ENCODE results near the gene COG5. TPM values are rescaled to one million over a fixed set of nuclear protein-coding genes. Genes with fewer than 3 reads are reported as not detected.

Gene COG5
- total and polyA plus RNA-seq, 9 of the 15 experiments (the other 6 are each of a cell fraction or from before 2014, with no cell fraction given) = 15.3 to 75.1 (median 56.4) TPM

DNA sequence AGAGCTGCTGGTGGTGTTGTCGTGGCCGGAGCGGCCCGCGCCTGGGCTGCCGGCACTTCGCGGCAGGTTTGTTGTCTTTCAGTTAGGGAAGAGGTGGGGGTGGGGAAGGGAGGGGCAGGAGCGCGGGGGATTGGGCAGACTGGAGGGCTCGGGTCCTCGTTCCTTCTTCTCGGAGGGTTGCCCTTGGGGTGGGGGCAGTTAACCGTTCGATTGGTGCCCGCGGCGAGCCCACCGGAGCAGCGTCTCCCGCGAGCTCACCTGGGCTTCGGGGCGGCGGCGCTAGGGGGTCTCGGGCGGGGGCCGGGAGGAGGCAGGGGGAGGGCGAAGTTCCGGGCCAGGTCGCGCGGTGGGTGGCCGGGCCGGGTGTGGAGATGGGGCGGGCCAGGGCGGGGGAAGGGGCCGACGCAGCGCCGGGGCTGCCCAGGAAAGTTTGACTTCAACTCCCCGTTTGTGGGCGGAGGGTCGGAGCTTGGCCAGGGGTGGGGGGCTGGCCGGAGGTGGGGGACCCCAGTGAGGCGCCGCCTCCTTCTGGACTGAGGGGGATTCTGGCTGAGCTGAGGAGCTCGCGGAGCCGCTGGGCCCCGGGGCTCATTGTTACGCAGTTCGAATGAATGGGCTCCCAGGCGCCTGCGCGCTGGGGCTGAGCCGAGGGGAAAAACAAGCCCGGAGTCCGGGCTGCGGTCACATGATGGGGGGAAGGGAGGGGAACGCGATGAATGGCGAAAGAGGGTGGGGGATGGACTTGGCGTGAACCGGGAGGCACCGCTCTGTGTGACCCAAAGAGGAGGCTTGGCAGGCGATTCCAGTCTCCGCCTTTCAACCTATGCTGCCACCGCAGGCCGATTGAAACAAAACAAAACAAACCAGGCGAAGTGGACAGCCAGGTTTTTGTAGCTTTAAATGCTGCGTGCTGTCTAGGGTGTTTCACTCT, 394.3 kb downstream of the COG5 start (continued):
- TF ChIP-seq, protein P1, sequence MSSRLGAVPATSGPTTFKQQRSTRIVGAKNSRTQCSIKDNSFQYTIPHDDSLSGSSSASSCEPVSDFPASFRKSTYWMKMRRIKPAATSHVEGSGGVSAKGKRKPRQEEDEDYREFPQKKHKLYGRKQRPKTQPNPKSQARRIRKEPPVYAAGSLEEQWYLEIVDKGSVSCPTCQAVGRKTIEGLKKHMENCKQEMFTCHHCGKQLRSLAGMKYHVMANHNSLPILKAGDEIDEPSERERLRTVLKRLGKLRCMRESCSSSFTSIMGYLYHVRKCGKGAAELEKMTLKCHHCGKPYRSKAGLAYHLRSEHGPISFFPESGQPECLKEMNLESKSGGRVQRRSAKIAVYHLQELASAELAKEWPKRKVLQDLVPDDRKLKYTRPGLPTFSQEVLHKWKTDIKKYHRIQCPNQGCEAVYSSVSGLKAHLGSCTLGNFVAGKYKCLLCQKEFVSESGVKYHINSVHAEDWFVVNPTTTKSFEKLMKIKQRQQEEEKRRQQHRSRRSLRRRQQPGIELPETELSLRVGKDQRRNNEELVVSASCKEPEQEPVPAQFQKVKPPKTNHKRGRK (tag; IDR thresholded peaks at IDR 0.05) = no peak
- TF ChIP-seq, protein P2, sequence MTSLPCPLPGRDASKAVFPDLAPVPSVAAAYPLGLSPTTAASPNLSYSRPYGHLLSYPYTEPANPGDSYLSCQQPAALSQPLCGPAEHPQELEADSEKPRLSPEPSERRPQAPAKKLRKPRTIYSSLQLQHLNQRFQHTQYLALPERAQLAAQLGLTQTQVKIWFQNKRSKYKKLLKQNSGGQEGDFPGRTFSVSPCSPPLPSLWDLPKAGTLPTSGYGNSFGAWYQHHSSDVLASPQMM (CRISPR knock-in tag; IDR thresholded peaks at IDR 0.05) = no peak
- TF ChIP-seq, protein P3, sequence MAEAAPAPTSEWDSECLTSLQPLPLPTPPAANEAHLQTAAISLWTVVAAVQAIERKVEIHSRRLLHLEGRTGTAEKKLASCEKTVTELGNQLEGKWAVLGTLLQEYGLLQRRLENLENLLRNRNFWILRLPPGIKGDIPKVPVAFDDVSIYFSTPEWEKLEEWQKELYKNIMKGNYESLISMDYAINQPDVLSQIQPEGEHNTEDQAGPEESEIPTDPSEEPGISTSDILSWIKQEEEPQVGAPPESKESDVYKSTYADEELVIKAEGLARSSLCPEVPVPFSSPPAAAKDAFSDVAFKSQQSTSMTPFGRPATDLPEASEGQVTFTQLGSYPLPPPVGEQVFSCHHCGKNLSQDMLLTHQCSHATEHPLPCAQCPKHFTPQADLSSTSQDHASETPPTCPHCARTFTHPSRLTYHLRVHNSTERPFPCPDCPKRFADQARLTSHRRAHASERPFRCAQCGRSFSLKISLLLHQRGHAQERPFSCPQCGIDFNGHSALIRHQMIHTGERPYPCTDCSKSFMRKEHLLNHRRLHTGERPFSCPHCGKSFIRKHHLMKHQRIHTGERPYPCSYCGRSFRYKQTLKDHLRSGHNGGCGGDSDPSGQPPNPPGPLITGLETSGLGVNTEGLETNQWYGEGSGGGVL (CRISPR knock-in tag; IDR thresholded peaks at IDR 0.05) = no peak
- TF ChIP-seq, protein P4, sequence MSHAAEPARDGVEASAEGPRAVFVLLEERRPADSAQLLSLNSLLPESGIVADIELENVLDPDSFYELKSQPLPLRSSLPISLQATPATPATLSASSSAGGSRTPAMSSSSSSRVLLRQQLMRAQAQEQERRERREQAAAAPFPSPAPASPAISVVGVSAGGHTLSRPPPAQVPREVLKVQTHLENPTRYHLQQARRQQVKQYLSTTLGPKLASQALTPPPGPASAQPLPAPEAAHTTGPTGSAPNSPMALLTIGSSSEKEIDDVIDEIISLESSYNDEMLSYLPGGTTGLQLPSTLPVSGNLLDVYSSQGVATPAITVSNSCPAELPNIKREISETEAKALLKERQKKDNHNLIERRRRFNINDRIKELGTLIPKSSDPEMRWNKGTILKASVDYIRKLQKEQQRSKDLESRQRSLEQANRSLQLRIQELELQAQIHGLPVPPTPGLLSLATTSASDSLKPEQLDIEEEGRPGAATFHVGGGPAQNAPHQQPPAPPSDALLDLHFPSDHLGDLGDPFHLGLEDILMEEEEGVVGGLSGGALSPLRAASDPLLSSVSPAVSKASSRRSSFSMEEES (CRISPR knock-in tag; IDR thresholded peaks at IDR 0.05) = peak; percentile 96
- peak in 2 of 3 experiments; percentile 79 to 89 for TF ChIP-seq YY1 (IDR thresholded peaks at IDR 0.05; ENCODE audit: borderline replicate concordance in 1 of 3, control insufficient read depth in 1 of 3, extremely low read depth in 1 of 3, insufficient read depth in 3 of 3, insufficient read length in 1 of 3, insufficient replicate concordance in 2 of 3, low read depth in 1 of 3, low read length in 2 of 3)
- TF ChIP-seq MYNN (IDR thresholded peaks at IDR 0.05) = peak; percentile 92
- no peak for TF ChIP-seq MYNN (CRISPR knock-in tag; IDR thresholded peaks at IDR 0.05)
- TF ChIP-seq ZNF75A (CRISPR knock-in tag; IDR thresholded peaks at IDR 0.05) = 0 out of 2 replicates have a peak, but pooled peaks have one; percentile 45
- peak; percentile 77; the same call in 1 of the 2 replicates for TF ChIP-seq BCOR (IDR thresholded peaks at IDR 0.05)
- no peak for TF ChIP-seq NCOA6 (IDR thresholded peaks at IDR 0.05)
- TF ChIP-seq IRF2 (CRISPR knock-in tag; IDR thresholded peaks at IDR 0.05) = no peak
- TF ChIP-seq, protein P5, sequence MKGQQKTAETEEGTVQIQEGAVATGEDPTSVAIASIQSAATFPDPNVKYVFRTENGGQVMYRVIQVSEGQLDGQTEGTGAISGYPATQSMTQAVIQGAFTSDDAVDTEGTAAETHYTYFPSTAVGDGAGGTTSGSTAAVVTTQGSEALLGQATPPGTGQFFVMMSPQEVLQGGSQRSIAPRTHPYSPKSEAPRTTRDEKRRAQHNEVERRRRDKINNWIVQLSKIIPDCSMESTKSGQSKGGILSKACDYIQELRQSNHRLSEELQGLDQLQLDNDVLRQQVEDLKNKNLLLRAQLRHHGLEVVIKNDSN (CRISPR knock-in tag; IDR thresholded peaks at IDR 0.05) = peak; percentile 99
- 0 out of 2 replicates have a peak, but pooled peaks have one; percentile 19 for TF ChIP-seq ZNF41 (CRISPR knock-in tag; conservative IDR thresholded peaks at IDR 0.05)
- TF ChIP-seq ZC3H4 (CRISPR knock-in tag; IDR thresholded peaks at IDR 0.05; ENCODE audit: borderline replicate concordance) = no peak; the same call in 1 of the 2 replicates
- TF ChIP-seq, protein P6, sequence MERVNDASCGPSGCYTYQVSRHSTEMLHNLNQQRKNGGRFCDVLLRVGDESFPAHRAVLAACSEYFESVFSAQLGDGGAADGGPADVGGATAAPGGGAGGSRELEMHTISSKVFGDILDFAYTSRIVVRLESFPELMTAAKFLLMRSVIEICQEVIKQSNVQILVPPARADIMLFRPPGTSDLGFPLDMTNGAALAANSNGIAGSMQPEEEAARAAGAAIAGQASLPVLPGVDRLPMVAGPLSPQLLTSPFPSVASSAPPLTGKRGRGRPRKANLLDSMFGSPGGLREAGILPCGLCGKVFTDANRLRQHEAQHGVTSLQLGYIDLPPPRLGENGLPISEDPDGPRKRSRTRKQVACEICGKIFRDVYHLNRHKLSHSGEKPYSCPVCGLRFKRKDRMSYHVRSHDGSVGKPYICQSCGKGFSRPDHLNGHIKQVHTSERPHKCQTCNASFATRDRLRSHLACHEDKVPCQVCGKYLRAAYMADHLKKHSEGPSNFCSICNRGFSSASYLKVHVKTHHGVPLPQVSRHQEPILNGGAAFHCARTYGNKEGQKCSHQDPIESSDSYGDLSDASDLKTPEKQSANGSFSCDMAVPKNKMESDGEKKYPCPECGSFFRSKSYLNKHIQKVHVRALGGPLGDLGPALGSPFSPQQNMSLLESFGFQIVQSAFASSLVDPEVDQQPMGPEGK (CRISPR knock-in tag; IDR thresholded peaks at IDR 0.05; ENCODE audit: borderline replicate concordance) = no peak
- peak; percentile 42; the same call in 1 of the 2 replicates for TF ChIP-seq ZEB2 (IDR thresholded peaks at IDR 0.05)
